Left ventricle myocardium inferior (tissue), 1 donor: ENCODE results near the gene ELOF1. TPM values are rescaled to one million over a fixed set of nuclear protein-coding genes. Genes with fewer than 3 reads are reported as not detected.
A peak's percentile ranks its signal among the peaks of the same experiment; 100 is the strongest.
"Not testable (repeated sequence)": the region's sequence is repeated elsewhere in the genome, so short reads cannot be mapped to it uniquely, and the experiment has no call there.

Source experiments
- DNase-seq: peaks from one replicate; pipeline ENCODE4 v3.0.0-alpha.2; 2020
- H3K27ac ChIP-seq: fragments of 200-600 bp; replicated peaks from 2 replicates; pipeline ENCODE4 v1.8.0; 2021
- H3K27me3 ChIP-seq: fragments of 200-600 bp; 2 replicates; pipeline ENCODE4 v1.8.0; 2021; ENCODE audit warnings: low read depth
- H3K36me3 ChIP-seq: fragments of 200-600 bp; 2 replicates; pipeline ENCODE4 v1.8.0; 2021
- H3K4me1 ChIP-seq: fragments of 200-600 bp; 2 replicates; pipeline ENCODE4 v1.8.0; 2021
- H3K4me3 ChIP-seq: fragments of 200-600 bp; 2 replicates; pipeline ENCODE4 v1.8.0; 2021; ENCODE audit warnings: mild to moderate bottlenecking, moderate library complexity
- H3K9me3 ChIP-seq: fragments of 200-600 bp; replicated peaks from 2 replicates; pipeline ENCODE4 v1.8.0; 2021
- intact Hi-C: fragments of 100-400 bp; cut with micrococcal nuclease; formaldehyde crosslinking; loops from one replicate; pipeline ENCODE4 v1.11.0; 2022
- long read RNA-seq: library from polyadenylated mRNA; unstranded; transcript quantifications from one replicate; pipeline ENCODE4 v2.0.0, GENCODE V29; 2021
- total RNA-seq: library from RNA; stranded (reverse); fragmentation: NEBNext Ultra II Directional; extraction: Animal tissue kit (Norgen Biotek cat#: 25700); gene quantifications from one replicate; pipeline ENCODE4 v1.2.1, GENCODE V29; 2021
- TF ChIP-seq, protein P1 (sequence below): fragments of 200-600 bp; IDR thresholded peaks from 2 replicates; pipeline ENCODE4 v1.8.0; 2021; ENCODE audit warnings: antibody characterized with exemption, mild to moderate bottlenecking, borderline replicate concordance
- donor health status: DM: no; HTN: yes; CAD: no; lungs with severe emphysema.

The ELOF1 gene
- total RNA-seq, result 33.1 TPM
- long read RNA-seq, transcript ELOF1-201 (4 exons, 1,019 nt), result major isoform, 10 of 12 reads
- long read RNA-seq, partial matches to known transcripts, result 0 of 12 reads
- long read RNA-seq, other reads (novel, unspliced or antisense), result 2 of 12 reads

DNA sequence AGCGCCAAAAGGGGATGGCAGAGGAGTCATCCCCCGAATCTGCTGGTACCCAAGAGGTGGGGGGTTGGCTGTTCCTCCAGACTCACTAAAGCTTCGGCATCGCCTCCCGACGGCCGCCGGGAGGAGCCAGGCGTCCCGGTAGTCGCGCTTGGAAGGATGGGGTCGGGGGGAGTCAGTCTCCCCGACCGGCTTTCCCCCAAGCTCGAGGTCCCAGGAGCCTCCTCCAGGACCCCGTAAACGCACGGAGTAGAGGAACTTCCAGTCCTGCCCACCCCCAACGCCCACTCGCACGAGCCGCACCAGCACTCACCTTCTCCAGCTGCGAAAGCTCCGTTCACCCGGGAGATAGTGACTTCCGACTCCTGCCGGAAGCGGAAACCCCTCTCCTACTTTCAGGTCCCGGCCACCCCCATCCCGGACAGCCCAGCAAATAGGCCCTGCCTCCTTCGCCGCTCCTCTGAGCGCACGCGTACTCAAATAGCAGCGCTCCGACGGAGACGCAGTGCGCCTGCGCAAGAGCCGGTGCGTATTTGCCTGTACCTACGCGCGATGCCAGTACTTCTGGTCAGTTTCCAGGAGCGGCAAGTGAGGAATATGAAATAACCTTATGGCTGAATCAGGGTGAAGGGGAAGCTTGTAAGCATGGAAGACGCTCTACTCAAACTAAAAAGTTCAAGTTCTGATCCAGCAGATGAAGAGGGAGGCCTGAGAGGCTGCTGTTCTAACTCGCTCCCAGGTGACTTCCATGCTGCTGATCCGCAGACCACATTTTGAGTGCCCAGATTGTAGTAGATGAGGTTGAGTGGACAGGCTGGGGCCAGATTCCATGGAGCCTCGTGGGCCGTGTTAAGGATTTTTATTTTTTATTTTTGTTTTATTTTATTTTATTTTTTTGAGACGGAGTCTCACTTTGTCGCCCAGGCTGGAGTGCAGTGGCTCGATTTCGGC lies at the start of gene ELOF1:
Gene ELOF1 (minus strand): TSS at position 350 of the 948 bp plus-strand sequence. CDS start 4,883 bp downstream, outside the sequence.
- intact Hi-C loops, result no loop called here
- Histone ChIP-seq H3K9me3 (no peaks in the 10 kb centered on the region), H3K4me1 (peaks cover 57% of the 10 kb centered on the region), H3K27me3 (no peaks in the 10 kb centered on the region), H3K4me3 (peak within 1 kb of the TSS; percentile 99), H3K27ac (peak within 1 kb of the TSS; percentile 87), H3K36me3 (peaks cover 5% of the 10 kb centered on the region)
- DNase-seq, result peak; percentile 97
- TF ChIP-seq, protein P1, sequence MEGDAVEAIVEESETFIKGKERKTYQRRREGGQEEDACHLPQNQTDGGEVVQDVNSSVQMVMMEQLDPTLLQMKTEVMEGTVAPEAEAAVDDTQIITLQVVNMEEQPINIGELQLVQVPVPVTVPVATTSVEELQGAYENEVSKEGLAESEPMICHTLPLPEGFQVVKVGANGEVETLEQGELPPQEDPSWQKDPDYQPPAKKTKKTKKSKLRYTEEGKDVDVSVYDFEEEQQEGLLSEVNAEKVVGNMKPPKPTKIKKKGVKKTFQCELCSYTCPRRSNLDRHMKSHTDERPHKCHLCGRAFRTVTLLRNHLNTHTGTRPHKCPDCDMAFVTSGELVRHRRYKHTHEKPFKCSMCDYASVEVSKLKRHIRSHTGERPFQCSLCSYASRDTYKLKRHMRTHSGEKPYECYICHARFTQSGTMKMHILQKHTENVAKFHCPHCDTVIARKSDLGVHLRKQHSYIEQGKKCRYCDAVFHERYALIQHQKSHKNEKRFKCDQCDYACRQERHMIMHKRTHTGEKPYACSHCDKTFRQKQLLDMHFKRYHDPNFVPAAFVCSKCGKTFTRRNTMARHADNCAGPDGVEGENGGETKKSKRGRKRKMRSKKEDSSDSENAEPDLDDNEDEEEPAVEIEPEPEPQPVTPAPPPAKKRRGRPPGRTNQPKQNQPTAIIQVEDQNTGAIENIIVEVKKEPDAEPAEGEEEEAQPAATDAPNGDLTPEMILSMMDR, result peak; percentile 30

DNA sequence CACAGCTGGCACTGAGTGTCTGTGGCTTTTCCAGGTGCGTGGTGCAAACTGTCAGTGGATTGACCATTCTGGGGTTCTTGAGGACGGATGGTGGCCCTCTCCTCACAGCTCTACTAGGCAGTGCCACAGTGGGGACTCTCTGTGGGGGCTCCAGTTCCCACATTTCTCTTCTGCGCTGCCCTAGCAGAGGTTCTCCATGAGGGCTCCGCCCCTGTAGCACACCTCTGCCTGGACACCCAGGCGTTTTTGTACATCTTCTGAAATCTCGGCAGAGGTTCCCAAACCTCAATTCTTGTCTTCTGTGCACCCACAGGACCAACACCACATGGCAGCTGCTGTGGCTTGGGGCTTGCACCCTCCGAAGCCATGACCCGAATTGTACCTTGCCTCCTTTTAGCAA lies 47.5 kb upstream of the ELOF1 start:
- no peak for DNase-seq
- Histone ChIP-seq H3K4me1 (peaks cover 13% of the 10 kb centered on the region), H3K9me3 (no peaks in the 10 kb centered on the region), H3K27me3 (no peaks in the 10 kb centered on the region), H3K4me3 (no peak overlapping the region), H3K27ac (no peak overlapping the region), H3K36me3 (peaks cover 26% of the 10 kb centered on the region)
- intact Hi-C loops, result no loop called here
- TF ChIP-seq, protein P1, result no peak

DNA sequence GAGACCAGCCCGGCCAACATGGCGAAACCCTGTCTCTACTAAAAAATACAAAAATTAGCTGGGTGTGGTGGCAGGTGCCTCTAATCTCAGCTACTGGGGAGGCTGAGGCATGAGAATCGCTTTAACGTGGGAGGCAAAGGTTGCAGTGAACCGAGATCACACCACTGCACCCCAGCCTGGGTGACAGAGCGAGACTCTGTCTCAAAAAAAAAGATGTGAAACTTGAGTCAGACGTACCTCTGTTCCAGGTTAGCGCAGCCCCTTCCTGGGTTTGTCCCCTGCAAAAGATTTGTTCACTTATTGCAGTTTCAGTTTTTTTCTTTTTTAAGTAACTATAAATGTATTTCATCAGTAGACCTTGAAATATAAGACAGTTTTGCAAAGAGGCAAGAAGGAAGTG lies 40.7 kb upstream of the ELOF1 start:
- Histone ChIP-seq H3K4me1 (peaks cover 33% of the 10 kb centered on the region), H3K36me3 (peaks cover 10% of the 10 kb centered on the region)
- H3K27me3 ChIP-seq, DNase-seq, H3K27ac ChIP-seq, H3K9me3 ChIP-seq, H3K4me3 ChIP-seq, intact Hi-C loops: not testable (repeated sequence)

DNA sequence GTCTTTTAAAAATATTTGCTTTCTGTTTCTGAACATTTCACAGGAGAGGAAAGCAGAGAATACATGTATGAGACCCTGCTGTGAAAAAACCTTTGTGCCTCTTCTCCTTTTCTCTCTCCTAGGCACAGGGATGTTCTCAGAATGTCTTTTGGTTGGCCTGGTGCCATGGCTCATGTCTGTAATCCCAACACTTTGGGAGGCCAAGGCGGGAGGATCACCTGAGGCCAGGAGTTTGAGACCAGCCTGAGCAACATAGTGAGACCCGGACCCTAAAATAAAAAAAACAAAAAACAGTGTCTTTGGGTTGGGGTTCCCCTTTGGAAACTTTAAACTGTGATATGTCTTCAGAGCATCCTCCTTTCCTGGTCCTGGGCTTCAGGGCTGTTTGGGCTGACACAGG lies 39.7 kb upstream of the ELOF1 start:
- Histone ChIP-seq H3K36me3 (peaks cover 1% of the 10 kb centered on the region), H3K4me3 (peak overlapping the region; percentile 92), H3K27me3 (no peaks in the 10 kb centered on the region), H3K9me3 (no peaks in the 10 kb centered on the region), H3K27ac (no peak overlapping the region), H3K4me1 (peaks cover 33% of the 10 kb centered on the region)
- intact Hi-C loops, result no loop called here
- no peak for DNase-seq
- TF ChIP-seq, protein P1, result no peak

DNA sequence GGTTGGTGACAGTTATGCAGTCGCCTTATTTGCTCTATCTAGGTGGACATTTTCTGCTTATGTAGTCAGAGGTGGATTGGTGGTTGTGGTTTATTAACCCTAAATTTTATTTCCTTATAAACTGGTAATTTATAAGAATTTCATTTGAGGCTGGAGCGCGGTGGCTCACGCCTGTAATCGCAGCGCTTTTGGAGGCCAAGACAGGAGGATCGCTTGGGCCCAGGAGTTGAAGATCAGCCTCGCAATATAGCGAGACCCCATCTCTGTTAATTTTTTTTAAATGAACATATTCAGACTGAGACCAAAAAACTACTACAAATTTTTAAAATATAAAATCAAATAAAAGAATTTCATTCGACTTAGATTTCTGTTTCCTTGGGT lies 39.1 kb upstream of the ELOF1 start:
- H3K4me1 ChIP-seq, result peaks cover 33% of the 10 kb centered on the region
- intact Hi-C loops, result no loop called here
- no peaks in the 10 kb centered on the region for H3K27me3 ChIP-seq
- H3K9me3 ChIP-seq, result no peaks in the 10 kb centered on the region
- peak overlapping the region; percentile 92 for H3K4me3 ChIP-seq
- no peaks in the 10 kb centered on the region for H3K36me3 ChIP-seq
- TF ChIP-seq, protein P1, result no peak
- H3K27ac ChIP-seq, result peak overlapping the region; percentile 94
- no peak for DNase-seq
